Astrocyte (in vitro differentiated cells and primary cell): ENCODE measurements around the gene KPNA6. TPM values are rescaled to one million over a fixed set of nuclear protein-coding genes. Genes with fewer than 3 reads are reported as not detected.

Experiments
- DNase-seq: peaks from one replicate; pipeline ENCODE4 v3.0.0-alpha.2; 2010; ENCODE audit warnings: low read depth
- FAIRE-seq: peaks from 2 replicates; lab custom pipeline; 2011; peaks lifted over from hg19 to GRCh38; lab: Jason Lieb, UNC
- H2AFZ ChIP-seq: 2 replicates; pipeline ENCODE4 v1.6.0; 2012; ENCODE audit warnings: low read depth, low read length, inconsistent platforms
- H3K27ac ChIP-seq: 2 replicates; pipeline ENCODE4 v1.5.1; 2011; ENCODE audit warnings: low read depth, low read length, inconsistent platforms
- H3K27me3 ChIP-seq: 2 replicates; pipeline ENCODE4 v1.6.0; 2011; ENCODE audit warnings: low read length, inconsistent platforms; ENCODE audit not compliant: insufficient read depth
- H3K36me3 ChIP-seq: 2 replicates; pipeline ENCODE4 v1.5.1; 2011; ENCODE audit warnings: low read length, inconsistent platforms; ENCODE audit not compliant: insufficient read depth
- H3K4me1 ChIP-seq: 2 replicates; pipeline ENCODE4 v1.5.1; 2011; ENCODE audit warnings: low read length, inconsistent platforms; ENCODE audit not compliant: insufficient read depth
- H3K4me2 ChIP-seq: 2 replicates; pipeline ENCODE4 v1.6.0; 2012; ENCODE audit warnings: low read length, inconsistent platforms
- H3K4me3 ChIP-seq: 2 replicates; pipeline ENCODE4 v1.5.1; 2011; ENCODE audit warnings: low read depth, mild to moderate bottlenecking, low read length, inconsistent platforms; ENCODE audit not compliant: insufficient read depth
- H3K79me2 ChIP-seq: 2 replicates; pipeline ENCODE4 v1.6.0; 2012; ENCODE audit warnings: mild to moderate bottlenecking, low read length, inconsistent platforms; ENCODE audit not compliant: insufficient read depth
- H3K9ac ChIP-seq: 2 replicates; pipeline ENCODE4 v1.6.0; 2012; ENCODE audit warnings: mild to moderate bottlenecking, low read length, inconsistent platforms
- H3K9me3 ChIP-seq: 2 replicates; pipeline ENCODE4 v1.5.1; 2012; ENCODE audit warnings: low read depth, mild to moderate bottlenecking, low read length, inconsistent platforms; ENCODE audit not compliant: insufficient read depth
- H4K20me1 ChIP-seq: 2 replicates; pipeline ENCODE4 v1.6.0; 2012; ENCODE audit warnings: low read length, inconsistent platforms; ENCODE audit not compliant: insufficient read depth
- H3K27ac Mint-ChIP-seq: one replicate; pipeline ENCODE4 v1.8.0; 2021; ENCODE audit warnings: mild to moderate bottlenecking, mixed read lengths; ENCODE audit not compliant: unreplicated experiment
- H3K27me3 Mint-ChIP-seq: one replicate; pipeline ENCODE4 v1.8.0; 2021; ENCODE audit warnings: low read depth, mixed read lengths; ENCODE audit not compliant: unreplicated experiment
- H3K36me3 Mint-ChIP-seq: one replicate; pipeline ENCODE4 v1.8.0; 2021; ENCODE audit warnings: low read depth, mixed read lengths; ENCODE audit not compliant: unreplicated experiment
- H3K4me1 Mint-ChIP-seq: one replicate; pipeline ENCODE4 v1.8.0; 2021; ENCODE audit warnings: low read depth, mixed read lengths; ENCODE audit not compliant: unreplicated experiment
- H3K4me3 Mint-ChIP-seq: one replicate; pipeline ENCODE4 v1.8.0; 2021; ENCODE audit warnings: mild to moderate bottlenecking, moderate library complexity, mixed read lengths; ENCODE audit not compliant: unreplicated experiment
- H3K9me3 Mint-ChIP-seq: one replicate; pipeline ENCODE4 v1.8.0; 2021; ENCODE audit warnings: mild to moderate bottlenecking, mixed read lengths; ENCODE audit not compliant: unreplicated experiment
- EZH2 ChIP-seq: IDR thresholded peaks from 2 replicates; pipeline ENCODE4 v1.6.1; 2012; ENCODE audit warnings: mild to moderate bottlenecking, low read length, inconsistent platforms; ENCODE audit not compliant: insufficient read depth
- total RNA-seq: library from RNA; stranded (reverse); gene quantifications from 2 replicates; pipeline ENCODE4 v1.2.1, GENCODE V29; 2021
- TF ChIP-seq, protein P1 (sequence below): IDR thresholded peaks from 2 replicates; pipeline ENCODE4 v1.5.1; 2011; ENCODE audit warnings: low read depth, mild to moderate bottlenecking, inconsistent platforms, low read length, moderate library complexity; ENCODE audit not compliant: insufficient read depth

The KPNA6 gene
- total RNA-seq, 1 donor from 2014 or later: 122 TPM

DNA sequence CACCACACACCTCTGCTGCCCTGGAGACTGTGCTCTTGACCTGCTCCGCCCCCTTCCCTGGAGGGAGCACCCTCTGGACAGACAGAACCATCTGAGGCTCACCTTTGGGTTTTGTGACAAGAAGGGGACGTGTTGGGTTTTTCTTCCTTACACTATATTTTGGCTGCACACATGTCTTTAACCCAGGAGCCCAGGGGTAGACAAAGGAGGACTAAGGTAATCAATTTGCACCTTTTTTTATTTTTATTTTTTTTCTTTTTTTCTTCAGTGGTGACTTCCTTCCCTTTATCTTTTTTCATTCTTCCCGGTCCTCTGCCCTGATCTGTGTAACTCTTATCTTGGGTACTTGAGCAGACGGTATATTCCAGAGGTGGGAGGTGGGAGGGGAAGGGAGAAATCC is 63.1 kb downstream of the KPNA6 start:
- Mint-ChIP-seq H3K4me3 (no peak overlapping the region), H3K9me3 (no peaks in the 10 kb centered on the region), H3K27me3 (no peaks in the 10 kb centered on the region), H3K4me1 (peaks cover 11% of the 10 kb centered on the region), H3K36me3 (peaks cover 23% of the 10 kb centered on the region), H3K27ac (no peak overlapping the region)
- Histone ChIP-seq H3K9ac (no peak overlapping the region), H3K9me3 (no peaks in the 10 kb centered on the region), H3K4me1 (no peaks in the 10 kb centered on the region), H3K36me3 (peaks cover 26% of the 10 kb centered on the region), H2AFZ (no peak overlapping the region), H3K27me3 (no peaks in the 10 kb centered on the region), H3K4me3 (no peak overlapping the region), H3K27ac (no peak overlapping the region), H3K4me2 (no peak overlapping the region), H3K79me2 (no peaks in the 10 kb centered on the region), H4K20me1 (no peaks in the 10 kb centered on the region)
- FAIRE-seq: no peak
- TF ChIP-seq EZH2: no peak
- TF ChIP-seq, protein P1, sequence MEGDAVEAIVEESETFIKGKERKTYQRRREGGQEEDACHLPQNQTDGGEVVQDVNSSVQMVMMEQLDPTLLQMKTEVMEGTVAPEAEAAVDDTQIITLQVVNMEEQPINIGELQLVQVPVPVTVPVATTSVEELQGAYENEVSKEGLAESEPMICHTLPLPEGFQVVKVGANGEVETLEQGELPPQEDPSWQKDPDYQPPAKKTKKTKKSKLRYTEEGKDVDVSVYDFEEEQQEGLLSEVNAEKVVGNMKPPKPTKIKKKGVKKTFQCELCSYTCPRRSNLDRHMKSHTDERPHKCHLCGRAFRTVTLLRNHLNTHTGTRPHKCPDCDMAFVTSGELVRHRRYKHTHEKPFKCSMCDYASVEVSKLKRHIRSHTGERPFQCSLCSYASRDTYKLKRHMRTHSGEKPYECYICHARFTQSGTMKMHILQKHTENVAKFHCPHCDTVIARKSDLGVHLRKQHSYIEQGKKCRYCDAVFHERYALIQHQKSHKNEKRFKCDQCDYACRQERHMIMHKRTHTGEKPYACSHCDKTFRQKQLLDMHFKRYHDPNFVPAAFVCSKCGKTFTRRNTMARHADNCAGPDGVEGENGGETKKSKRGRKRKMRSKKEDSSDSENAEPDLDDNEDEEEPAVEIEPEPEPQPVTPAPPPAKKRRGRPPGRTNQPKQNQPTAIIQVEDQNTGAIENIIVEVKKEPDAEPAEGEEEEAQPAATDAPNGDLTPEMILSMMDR: no peak
- DNase-seq: no peak

DNA sequence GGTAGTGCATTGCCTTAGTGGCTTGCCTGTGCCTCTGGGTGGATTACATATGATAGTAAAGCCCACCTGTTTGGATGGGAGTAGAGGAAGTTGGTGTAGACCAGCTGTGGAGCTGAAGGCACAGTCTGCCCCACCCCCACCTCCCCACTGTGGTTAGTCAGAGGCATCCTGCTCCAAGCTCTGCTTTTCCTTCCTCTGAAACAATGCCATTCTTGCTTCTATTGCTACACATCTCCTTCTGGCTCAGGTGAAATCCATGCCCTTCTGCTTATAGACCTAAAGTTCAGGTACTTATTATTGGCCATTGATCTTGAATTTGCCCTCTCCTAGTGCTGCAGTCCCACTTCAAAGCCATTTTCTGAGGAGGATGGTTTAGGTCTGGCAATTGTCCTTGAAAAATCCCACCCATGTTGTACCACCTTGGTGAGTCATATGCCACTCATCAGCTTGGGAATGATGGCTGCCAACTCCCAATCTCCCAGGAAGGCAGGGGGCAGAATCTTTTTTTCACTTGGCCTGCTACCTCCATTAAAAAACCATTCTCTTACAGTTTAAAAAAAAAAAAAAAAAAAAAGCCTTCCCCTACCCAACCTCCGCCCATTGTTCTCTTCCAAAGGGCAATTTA is 64.9 kb downstream of the KPNA6 start:
- peak; percentile 9 for DNase-seq
- no peak for TF ChIP-seq EZH2
- TF ChIP-seq, protein P1: no peak
- no peak overlapping the region for H2AFZ ChIP-seq
- H3K27ac ChIP-seq: no peak overlapping the region
- no peaks in the 10 kb centered on the region for H4K20me1 ChIP-seq
- Mint-ChIP-seq H3K27ac (peak overlapping the region; percentile 2), H3K9me3 (no peaks in the 10 kb centered on the region), H3K4me1 (peaks cover 11% of the 10 kb centered on the region), H3K4me3 (no peak overlapping the region), H3K27me3 (no peaks in the 10 kb centered on the region), H3K36me3 (peaks cover 20% of the 10 kb centered on the region)
- H3K9me3 ChIP-seq: no peaks in the 10 kb centered on the region
- no peaks in the 10 kb centered on the region for H3K27me3 ChIP-seq
- no peak overlapping the region for H3K4me3 ChIP-seq
- H3K79me2 ChIP-seq: no peaks in the 10 kb centered on the region
- no peak overlapping the region for H3K9ac ChIP-seq
- no peaks in the 10 kb centered on the region for H3K4me1 ChIP-seq
- H3K4me2 ChIP-seq: no peak overlapping the region
- FAIRE-seq: no peak
- peaks cover 20% of the 10 kb centered on the region for H3K36me3 ChIP-seq

DNA sequence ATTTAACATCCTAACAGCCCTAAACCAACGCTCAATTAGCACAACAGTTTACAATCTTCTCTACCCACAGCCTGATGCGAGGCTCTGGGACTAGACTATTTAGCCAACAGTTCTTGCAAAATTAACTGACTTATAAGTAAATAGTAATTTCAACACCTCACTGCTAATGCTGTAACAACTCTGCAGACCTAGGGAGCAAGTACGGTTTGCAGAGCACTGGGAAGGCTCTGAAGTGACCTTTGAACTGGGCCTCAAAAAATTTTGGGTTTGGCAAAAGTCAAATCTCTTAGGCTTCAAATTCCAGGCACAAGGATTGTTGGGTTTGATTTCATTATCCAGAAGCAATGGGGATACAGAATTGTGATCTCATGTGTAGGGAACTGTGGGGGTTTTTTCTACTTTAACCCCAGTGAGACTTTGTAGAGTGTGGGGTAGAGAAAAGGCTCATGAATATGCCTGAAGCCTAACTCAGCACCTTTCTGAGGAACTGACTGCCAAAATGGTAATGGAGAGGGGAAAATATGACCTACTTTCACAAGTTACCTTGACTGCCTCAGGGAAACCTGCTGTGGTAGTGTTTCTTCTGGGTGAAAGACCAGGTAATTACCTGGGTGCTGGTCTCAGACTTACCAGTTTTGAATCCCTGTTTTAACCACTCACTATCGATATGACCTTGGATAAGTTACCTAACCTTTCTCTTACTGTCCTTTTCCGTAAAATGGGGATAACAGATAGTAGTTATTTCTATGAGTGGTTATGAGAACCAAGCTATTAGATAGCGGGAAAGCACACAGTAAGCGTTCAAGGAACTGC is 70.7 kb downstream of the KPNA6 start:
- Histone ChIP-seq H3K27me3 (no peaks in the 10 kb centered on the region), H2AFZ (peak overlapping the region; percentile 65), H3K4me3 (peak overlapping the region; percentile 69), H3K9me3 (no peaks in the 10 kb centered on the region), H4K20me1 (peaks cover 24% of the 10 kb centered on the region), H3K4me1 (peaks cover 19% of the 10 kb centered on the region), H3K79me2 (peaks cover 31% of the 10 kb centered on the region), H3K4me2 (peak overlapping the region; percentile 91), H3K9ac (peak overlapping the region; percentile 97), H3K27ac (peak overlapping the region; percentile 91), H3K36me3 (no peaks in the 10 kb centered on the region)
- Mint-ChIP-seq H3K9me3 (no peaks in the 10 kb centered on the region), H3K27ac (peak overlapping the region; percentile 82), H3K4me3 (peak overlapping the region; percentile 52), H3K4me1 (peaks cover 11% of the 10 kb centered on the region), H3K36me3 (peaks cover 20% of the 10 kb centered on the region), H3K27me3 (no peaks in the 10 kb centered on the region)
- no peak for FAIRE-seq
- no peak for DNase-seq
- TF ChIP-seq, protein P1: no peak
- no peak for TF ChIP-seq EZH2
